AG04449 (cell line): ENCODE measurements around the gene IP6K1.
"Not testable (repeated sequence)": the region's sequence is repeated elsewhere in the genome, so short reads cannot be mapped to it uniquely, and the experiment has no call there.

Experiments
- CTCF ChIA-PET: fragments of 350-600 bp; formaldehyde crosslinking; extraction: SDS; loops from one replicate; lab custom pipeline; 2021; ENCODE audit warnings: antibody characterized with exemption; lab: Yijun Ruan, JAX
- POLR2A ChIA-PET: fragments of 400-600, 350-600 bp; formaldehyde crosslinking; extraction: SDS; loops from one replicate; lab custom pipeline; 2020; ENCODE audit warnings: antibody characterized with exemption, inconsistent platforms; lab: Yijun Ruan, JAX
- DNase-seq: peaks from one replicate; pipeline ENCODE4 v3.0.0-alpha.2; 2010; ENCODE audit warnings: low read depth, low spot score
- H3K4me3 ChIP-seq: 2 replicates; pipeline ENCODE4 v1.5.1; 2011; ENCODE audit warnings: low read depth, mild to moderate bottlenecking, control low read depth, low read length
- TF ChIP-seq, protein P1 (sequence below): IDR thresholded peaks from one replicate; pipeline ENCODE4 v1.5.1; 2011; ENCODE audit warnings: mild to moderate bottlenecking, moderate library complexity, low read length, control low read depth, inconsistent platforms; ENCODE audit not compliant: insufficient read depth; ENCODE audit errors: missing control alignments

The IP6K1 gene

DNA sequence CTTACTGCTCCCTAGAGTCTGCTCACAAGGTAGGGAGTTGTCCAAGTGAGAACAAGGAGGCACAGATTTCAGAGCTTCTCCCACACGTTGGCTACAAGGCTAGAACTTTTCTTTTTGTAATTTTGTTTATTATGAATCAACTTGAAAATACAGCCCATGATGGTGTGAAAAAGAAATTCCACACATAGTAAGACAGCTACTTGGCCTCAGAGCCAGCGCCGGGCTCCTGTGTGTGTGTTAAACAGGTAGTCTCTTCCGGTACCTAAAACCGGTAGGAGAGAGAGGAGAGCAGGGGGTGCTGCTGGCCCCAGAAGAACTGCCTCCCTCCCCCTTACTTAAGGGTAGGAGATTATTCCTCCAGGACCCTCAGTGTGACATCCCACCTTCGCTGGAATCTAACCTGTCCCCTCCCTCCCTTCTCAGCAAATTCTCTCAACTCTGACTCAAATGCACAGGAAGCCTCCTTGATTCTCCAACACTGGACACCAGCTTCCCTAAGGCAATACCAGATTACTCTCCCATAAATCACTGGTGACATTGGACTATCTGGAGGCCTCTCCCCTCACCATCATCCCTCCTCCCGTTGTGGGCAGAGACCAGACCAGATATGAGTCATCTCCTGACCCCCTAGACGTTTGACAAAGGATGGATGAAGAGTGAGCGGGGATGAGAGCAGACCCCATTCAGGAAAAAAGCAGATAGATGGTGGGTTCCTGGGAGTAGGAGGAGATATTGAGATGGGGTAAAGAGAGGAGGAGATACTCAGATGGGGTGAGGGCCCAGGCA is 4.5 kb upstream of the IP6K1 start:
- H3K4me3 ChIP-seq = no peak overlapping the region
- ChIA-PET POLR2A (no interaction called here), CTCF (interaction anchor here (1.3 to 6.0 kb wide), 2 partner anchors 11 to 48 kb away, joined by 4 to 39 read pairs; partner anchors contain the start of genes CDHR4 and INKA1)
- TF ChIP-seq, protein P1, sequence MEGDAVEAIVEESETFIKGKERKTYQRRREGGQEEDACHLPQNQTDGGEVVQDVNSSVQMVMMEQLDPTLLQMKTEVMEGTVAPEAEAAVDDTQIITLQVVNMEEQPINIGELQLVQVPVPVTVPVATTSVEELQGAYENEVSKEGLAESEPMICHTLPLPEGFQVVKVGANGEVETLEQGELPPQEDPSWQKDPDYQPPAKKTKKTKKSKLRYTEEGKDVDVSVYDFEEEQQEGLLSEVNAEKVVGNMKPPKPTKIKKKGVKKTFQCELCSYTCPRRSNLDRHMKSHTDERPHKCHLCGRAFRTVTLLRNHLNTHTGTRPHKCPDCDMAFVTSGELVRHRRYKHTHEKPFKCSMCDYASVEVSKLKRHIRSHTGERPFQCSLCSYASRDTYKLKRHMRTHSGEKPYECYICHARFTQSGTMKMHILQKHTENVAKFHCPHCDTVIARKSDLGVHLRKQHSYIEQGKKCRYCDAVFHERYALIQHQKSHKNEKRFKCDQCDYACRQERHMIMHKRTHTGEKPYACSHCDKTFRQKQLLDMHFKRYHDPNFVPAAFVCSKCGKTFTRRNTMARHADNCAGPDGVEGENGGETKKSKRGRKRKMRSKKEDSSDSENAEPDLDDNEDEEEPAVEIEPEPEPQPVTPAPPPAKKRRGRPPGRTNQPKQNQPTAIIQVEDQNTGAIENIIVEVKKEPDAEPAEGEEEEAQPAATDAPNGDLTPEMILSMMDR = no peak
- DNase-seq = no peak

DNA sequence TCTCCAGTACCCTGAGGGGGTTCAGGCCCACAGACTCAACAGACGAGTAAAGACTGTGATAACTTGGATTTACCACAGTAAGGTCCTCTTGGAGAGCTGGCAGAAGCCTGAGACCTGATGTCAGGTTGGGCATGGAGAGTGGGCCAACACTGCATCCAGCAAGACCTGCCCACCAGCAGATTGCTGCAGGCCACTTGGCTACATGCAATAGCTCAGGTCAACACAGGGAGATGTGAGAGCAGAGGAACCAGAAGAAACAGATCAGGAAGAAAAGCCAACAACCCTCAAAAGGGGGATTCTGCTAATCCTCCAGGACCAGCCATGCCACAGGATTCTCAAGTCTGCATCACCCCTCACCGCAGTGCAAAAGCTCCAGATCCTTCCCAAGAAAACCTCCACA is 1.7 kb upstream of the IP6K1 start:
- no peak for DNase-seq
- CTCF ChIA-PET = interaction anchor here (0.8 to 4.0 kb wide), 4 partner anchors 14 to 53 kb away, joined by 3 to 48 read pairs (median 10); partner anchors contain the start of genes CDHR4 and INKA1
- TF ChIP-seq, protein P1 = no peak
- H3K4me3 ChIP-seq = no peak overlapping the region
- POLR2A ChIA-PET = no interaction called here

DNA sequence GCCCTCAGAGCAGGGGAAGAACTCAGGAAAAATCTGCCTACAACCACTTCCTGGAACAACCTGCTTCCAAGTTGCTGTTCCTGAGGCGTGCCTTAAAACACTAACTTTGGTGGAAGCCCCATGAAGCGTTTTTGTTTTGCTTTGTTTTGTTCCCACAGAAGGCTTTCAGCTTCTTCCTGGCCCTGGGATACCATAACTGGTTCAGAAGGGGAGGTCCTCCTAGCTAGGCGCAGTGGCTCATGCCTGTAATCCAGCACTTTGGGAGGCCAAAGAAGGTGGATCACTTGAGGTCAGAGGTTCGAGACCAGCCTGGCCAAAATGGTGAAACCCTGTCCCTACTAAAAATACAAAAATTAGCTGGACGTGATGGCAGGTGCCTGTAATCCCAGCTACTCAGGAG is 1.2 kb upstream of the IP6K1 start:
- no peak for DNase-seq
- POLR2A ChIA-PET = interaction anchor here (1.8 kb wide), 1 partner anchor 15 kb away, joined by 8 read pairs; the partner anchor contains the start of gene INKA1
- TF ChIP-seq, protein P1 = no peak
- H3K4me3 ChIP-seq = no peak overlapping the region
- CTCF ChIA-PET = interaction anchor here (1.2 to 4.0 kb wide), 4 partner anchors 15 to 84 kb away, joined by 3 to 48 read pairs (median 10); partner anchors contain the start of genes CDHR4 and INKA1

DNA sequence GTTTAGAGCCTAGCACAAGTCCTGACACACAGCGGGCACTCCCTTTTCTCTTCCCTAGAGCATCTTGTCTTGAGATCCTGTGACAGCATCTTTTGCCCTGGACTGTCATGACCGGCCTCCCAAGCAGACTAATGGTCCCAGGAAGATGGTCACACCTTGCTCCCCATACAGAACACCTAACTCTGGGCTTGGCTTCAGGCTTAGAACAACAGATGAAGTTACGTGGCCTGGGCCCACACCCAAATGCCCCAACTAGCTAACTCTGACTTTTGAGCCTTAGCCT is 781 bp upstream of the IP6K1 start:
- CTCF ChIA-PET = interaction anchor here (1.2 to 4.0 kb wide), 4 partner anchors 15 to 84 kb away, joined by 3 to 48 read pairs (median 10); partner anchors contain the start of genes CDHR4 and INKA1
- TF ChIP-seq, protein P1 = no peak
- POLR2A ChIA-PET = interaction anchor here (1.8 kb wide), 1 partner anchor 16 kb away, joined by 8 read pairs; the partner anchor contains the start of gene INKA1
- H3K4me3 ChIP-seq = peak overlapping the region; percentile 61
- no peak for DNase-seq

DNA sequence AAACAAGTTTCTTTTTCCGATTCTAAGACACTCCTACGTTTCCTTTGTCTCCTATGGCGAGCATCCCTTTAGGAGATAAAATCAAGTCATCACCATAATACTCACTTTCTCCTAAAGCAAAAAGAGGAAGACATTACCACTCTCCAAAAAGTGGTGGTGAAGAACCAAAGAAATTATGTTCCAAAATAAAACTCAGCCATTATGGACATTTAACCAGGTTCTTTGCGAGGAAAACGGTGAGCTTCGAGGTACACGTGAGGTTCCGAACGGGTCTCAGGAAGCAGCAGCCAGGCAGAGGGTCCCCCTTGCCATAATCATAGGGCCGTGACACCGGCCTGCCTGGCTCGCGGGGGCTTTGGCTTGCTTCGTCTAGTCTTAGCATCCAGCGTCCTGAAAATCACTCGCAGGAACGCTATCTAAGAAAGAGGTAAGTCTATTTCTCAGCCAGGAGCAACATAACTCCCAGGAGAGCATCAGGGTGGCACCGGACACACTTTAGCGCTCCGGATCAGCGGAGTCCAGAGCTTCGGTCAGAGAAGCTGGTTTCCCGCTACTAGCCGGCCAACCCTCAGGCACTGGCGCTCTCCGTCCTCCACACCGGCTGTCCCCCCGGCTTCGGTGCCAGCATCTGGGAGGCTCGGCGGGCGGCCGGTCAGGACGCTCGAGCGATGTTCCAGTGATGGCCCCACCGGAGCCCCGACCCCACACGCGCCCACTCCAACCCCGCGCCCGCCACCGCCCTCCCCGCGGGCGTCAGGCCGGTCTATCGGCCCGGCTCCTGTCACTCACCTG is 581 bp downstream of the IP6K1 start:
- ChIA-PET POLR2A (interaction anchor here (0.7 to 1.8 kb wide), 4 partner anchors 13 to 20 kb away, joined by 4 to 8 read pairs (median 4); partner anchors contain the start of genes CDHR4 and INKA1), CTCF (interaction anchor here (1.5 to 4.0 kb wide), 3 partner anchors 17 to 53 kb away, joined by 4 to 48 read pairs (median 10); partner anchors contain the start of genes CDHR4 and INKA1)
- H3K4me3 ChIP-seq = peak overlapping the region; percentile 76
- DNase-seq = no peak
- TF ChIP-seq, protein P1 = no peak

DNA sequence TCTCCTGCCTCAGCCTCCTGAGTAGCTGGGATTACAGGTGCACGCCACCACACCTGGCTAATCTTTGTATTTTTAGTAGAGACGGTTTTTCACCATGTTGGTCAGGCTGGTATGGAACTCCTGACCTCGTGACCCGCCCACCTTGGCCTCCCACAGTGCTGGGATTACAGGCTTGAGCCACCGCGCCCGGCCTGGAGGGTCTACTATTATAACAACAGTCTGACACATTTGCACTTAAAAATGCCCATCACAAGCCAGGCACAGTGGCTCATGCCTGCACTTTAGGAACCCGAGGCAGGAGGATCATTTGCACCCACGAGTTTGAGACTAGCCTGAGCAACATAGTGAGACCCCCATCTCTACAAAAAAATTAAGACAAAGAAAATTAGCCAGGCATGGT is 4.1 kb downstream of the IP6K1 start:
- H3K4me3 ChIP-seq, DNase-seq, CTCF ChIA-PET: not testable (repeated sequence)
- POLR2A ChIA-PET = interaction anchor here (0.6 kb wide), 1 partner anchor 16 kb away, joined by 4 read pairs; no protein-coding TSS in a partner anchor
